Activated effector memory CD4-positive, alpha-beta T cell treated with Interleukin-2 at 50 U/mL for 16 hours (primary cell): Measurements from ENCODE around the gene NDUFA8.

Source experiments
- DNase-seq: peaks from one replicate; pipeline ENCODE4 v3.0.0-alpha.2; 2020

The NDUFA8 gene

GRCh38 chr9:122159026-122159924 is at the start of gene NDUFA8, which contains the start of gene MORN5:
NDUFA8 (minus strand) TSS chr9:122159779; CDS start chr9:122159677, 102 bp downstream.
MORN5 (plus strand) TSS chr9:122159908; CDS start chr9:122159973, 65 bp downstream.
- peak; percentile 91 for DNase-seq

DNA sequence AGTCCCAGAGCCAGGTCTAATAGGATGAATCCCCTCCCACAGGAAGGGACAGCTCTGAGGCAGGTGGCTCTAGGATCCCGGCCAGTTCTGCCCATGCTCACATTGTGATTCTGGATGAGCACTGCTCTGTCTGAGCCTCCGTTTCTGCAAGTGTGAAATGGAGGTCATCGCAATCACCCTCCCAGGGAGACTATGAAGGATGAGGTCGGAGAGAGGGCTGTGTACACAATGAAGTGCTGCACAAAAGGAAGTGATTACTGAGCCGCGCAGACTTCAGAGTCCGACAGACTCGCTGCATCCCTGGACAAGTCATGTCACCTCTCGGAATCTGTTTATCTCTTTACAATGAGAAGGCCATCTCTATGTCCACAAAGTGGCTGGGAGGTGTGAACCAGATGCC is 47.5 kb upstream of the NDUFA8 start:
- no peak for DNase-seq

- no peak for DNase-seq
Observed at GRCh38 chr9:122206118-122207046, 46.8 kb upstream of the NDUFA8 start.

- DNase-seq: no peak
Observed at GRCh38 chr9:122205176-122205575, 45.6 kb upstream of the NDUFA8 start.

- no peak for DNase-seq
Observed at GRCh38 chr9:122204491-122204890, 44.9 kb upstream of the NDUFA8 start.

- no peak for DNase-seq
Observed at GRCh38 chr9:122204055-122204454, 44.5 kb upstream of the NDUFA8 start.

DNA sequence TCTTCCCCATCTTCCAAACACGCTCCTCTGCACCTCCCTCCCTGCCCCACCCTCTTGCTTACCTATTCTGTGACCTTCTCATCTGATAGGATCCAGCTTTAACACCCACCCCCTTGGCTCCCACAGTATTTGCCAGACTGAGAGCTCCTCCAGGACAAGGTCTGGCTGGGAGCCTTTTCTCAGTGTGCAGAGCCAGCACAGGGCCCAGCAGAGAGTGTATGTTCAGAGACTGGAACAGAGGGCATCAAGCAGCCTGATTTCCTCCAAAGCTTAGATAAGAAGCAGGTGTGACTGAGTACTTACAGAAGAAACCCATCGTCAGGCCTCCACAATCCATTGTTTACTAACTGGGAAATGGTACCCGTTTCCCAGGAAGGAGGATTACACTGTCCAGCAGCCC is 42.5 kb upstream of the NDUFA8 start:
- no peak for DNase-seq

- no peak for DNase-seq
Observed at GRCh38 chr9:122201641-122202040, 42.1 kb upstream of the NDUFA8 start.

DNA sequence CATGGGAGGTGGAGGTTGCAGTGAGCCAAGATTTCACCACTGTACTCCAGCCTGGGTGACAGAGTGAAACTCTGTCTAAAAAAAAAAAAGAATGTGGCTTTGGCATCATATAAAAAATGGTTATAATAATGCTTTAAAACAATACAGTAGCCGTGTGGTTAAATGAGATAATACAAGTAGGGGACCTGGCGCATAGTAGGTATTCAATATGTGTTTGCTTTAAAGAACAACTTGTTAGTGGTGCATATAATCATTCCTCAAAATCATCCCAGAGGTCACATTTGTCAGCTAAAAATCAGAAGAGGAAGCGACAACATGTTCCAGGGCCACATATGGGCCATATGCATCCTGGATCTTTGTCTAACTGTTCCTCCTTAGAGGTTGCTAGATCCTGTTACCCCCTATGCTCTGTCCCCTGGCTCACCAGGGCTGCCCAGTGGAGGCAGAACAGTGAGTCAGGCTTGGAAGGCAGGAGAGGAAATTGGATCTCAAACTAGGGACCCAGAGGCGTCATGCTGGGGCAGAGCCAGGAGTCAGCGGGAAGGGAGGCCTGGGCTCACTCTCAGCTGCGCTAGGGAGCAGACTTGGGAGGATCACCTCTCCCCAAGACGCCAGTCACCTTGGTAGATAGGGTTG is 41.5 kb upstream of the NDUFA8 start:
- no peak for DNase-seq

DNA sequence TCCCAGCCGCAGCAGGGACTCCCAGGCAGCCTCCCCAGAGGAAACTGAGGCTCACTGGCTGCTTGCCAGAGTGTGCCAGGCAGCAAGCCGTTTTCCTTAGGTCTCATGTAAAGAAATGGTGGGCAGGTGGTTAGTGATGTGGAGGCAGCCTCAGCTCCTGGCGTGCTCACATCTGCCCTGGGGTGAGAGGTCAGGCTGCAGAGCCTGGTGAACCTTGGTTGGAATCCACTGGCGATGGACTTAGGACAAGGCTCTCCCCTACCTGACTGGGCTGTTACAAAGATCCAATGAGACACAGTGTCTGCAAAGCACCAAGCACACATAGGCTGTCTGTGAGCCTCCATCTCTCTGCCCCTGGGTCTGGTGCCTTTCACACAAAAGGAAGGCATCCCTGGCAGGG is 38.3 kb upstream of the NDUFA8 start:
- DNase-seq: no peak

DNA sequence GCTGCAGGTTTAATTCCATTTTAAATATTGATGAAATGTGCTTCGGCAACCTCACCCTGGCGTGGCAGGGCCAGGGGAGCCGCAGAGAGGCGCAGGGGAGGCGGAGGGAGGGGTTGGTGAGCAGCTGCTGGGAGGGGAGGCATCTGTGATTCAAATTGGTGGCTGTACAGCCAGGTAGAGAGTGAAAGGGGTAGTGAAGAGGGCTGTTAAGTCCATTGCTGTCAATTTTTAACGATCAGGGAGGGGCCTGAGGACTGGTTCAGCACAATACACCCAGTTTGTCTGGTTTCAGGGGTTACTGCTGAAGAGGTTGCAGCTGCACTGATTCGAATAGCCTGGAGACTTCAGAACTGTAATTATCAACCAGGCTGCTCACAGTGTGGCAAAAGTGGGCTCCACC is 37.8 kb upstream of the NDUFA8 start:
- no peak for DNase-seq

DNA sequence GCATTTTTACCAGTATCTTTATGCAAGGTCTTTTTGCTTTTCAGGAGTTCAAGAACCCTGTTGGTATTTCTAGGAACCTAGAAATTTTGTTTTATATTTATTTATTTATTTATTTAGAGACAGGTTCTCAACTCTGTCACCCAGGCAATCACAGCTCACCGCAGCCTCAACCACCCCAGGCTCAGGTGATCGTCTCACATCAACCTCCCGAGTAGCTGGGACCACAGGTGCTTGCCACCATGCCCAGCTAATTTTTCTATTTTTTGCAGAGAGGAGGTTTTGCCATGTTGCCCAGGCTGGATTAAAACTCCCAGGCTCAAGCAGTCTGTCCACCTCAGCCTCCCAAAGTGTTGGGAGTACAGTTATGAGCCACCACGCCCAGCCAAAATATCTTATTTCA is 36.3 kb upstream of the NDUFA8 start:
- no peak for DNase-seq

DNA sequence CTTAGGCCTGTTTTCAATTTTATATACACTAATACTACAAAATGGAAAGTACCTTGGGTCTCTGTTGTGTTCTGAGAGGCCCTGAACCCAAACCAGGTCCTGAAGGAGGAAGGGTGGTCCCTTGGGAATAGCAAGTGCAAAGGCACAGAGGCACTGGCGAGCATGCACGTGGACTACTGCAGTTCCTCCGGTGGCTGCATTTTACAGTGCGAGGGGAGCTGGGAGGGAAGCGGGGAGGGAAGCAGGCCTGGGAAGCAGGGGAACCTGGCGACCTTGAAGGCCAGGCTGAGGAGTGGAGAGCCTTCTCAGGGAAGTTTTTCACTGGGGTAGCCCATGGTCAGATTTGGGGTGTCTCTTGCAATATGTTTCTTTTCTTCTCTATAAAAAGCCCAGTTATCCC is 34.1 kb upstream of the NDUFA8 start:
- no peak for DNase-seq

DNA sequence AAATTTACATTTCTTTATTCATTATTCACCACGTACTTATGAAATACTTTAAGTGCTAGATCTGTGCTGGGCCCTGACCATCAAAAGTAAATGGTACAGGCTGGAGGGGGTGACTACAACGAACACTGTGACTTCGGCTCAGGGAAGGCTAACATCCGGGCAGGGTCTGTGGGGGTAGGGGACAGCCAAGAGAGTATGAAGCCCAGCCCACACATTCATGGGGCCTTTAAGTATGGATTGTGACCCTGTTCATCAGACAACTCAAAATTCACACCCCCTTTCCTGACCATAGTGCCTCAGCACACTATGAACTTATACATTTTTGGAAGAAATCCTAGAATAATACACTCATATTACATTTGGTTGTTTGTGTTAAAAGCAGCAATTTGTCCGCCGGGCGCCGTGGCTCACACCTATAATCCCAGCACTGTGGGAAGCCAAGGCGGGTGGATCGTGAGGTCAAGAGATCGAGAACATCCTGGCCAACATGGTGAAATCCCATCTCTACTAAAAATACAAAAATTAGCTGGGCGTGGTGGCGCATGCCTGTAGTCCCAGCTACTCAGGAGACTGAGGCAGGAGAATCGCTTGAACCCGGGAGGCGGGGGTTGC is 33.4 kb upstream of the NDUFA8 start:
- DNase-seq: no peak

DNA sequence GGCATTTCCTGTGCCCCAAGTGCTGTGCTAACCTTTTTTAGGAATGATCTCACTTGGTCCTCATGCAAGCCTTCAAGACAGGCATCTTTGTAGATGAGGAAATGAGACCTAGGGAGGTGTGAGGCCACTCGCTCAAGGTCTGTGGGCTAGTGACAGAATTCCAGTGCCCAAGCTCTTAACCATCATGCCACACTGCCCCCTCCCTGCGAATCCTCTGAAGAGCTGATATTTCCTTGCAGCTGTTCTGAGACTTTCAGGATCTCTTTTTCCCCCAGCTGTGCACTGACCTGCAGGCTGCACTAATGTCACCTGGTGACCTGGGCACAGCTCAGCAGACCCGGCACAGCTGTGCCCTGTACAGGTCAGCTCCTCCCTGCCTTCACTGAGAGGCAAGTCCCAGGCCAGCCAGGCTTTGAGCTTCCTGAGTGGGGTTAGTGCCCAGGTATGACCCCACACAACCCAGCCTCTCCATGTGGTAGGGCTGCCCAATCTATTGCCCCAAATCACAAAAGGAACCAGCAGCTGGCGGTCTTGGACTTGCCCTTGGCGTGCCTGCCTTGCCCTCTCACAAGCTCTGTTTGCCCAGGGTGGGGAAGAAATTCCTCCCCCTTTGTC is 32.8 kb upstream of the NDUFA8 start:
- no peak for DNase-seq

DNA sequence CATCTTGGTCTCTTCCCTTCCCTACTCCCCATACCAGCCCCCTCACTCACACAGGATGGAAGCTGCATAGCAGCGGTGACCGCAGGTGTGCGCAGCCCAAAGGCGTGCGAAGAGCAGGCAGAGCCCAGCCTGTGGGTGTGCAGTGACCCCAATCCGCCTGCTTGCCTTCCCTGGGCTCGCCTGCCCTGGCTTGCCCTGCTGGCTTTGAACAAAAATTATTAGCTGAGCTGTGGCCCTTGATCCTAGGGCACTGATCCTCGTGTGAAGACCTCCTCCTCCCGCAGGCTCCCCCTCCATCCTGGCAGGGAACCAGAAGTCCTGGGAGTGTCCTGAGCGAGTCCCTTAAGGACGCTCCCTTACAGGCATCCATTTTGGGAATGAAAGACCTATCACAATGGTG is 32.0 kb upstream of the NDUFA8 start:
- DNase-seq: no peak

GRCh38 chr9:122190597-122191381 is 31.2 kb upstream of the NDUFA8 start:
- DNase-seq: no peak

DNA sequence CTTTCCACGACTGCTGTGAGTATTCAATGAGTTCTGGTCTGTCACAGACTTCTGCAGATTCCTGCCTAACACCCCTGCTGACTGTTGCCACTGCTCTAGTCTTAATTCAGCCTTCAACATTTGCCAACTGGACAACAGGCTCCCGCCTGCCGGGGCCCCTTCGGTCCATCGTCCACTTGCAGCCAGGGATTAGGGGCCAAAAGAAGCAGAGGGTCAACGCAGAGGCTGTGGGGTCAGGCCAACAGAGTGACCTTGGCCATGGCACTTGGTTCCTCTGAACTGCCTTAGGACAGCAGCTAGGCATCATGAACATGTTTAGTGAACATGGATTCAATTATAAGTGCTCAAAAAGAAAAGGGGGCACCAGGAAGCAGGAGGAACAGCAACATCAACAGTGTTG is 28.8 kb upstream of the NDUFA8 start:
- DNase-seq: no peak

GRCh38 chr9:122186777-122187470 is 27.3 kb upstream of the NDUFA8 start:
- DNase-seq: no peak

DNA sequence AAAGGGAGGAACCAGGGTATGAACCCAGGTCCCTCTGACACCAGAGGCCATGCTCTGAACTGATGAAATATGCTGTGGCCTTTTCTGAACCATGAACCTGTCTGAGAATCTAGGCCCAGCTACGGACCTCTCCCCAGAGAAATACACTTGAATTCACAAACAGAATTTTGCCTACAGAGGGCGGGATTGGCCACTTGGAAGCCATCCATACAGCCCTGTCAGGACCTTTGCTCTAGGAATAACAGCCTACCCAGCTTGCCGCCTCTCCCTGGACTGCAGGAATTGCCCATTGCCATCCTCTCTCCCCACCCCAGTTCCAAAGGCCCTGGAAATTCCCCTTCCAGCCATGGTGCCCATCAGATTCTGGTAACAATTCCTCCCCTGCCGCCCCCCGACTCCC is 26.7 kb upstream of the NDUFA8 start:
- DNase-seq: no peak

GRCh38 chr9:122184551-122184950 is 25.0 kb upstream of the NDUFA8 start:
- no peak for DNase-seq
